Epithelial cell of esophagus (primary cell): ENCODE data around the gene ANKRD33B.
A peak's percentile ranks its signal among the peaks of the same experiment; 100 is the strongest.

ENCODE experiments used
- DNase-seq: peaks from one replicate; pipeline ENCODE4 v3.0.0; 2010; ENCODE audit warnings: low read depth
- H3K4me3 ChIP-seq: 2 replicates; pipeline ENCODE4 v1.5.1; 2011; ENCODE audit warnings: mild to moderate bottlenecking, low read length, control low read depth
- TF ChIP-seq, protein P1 (sequence below): IDR thresholded peaks from 2 replicates; pipeline ENCODE4 v1.5.1; 2011; ENCODE audit warnings: low read depth, mild to moderate bottlenecking, low read length, control low read depth, inconsistent platforms; ENCODE audit not compliant: insufficient read depth; ENCODE audit errors: missing control alignments

The ANKRD33B gene

DNA sequence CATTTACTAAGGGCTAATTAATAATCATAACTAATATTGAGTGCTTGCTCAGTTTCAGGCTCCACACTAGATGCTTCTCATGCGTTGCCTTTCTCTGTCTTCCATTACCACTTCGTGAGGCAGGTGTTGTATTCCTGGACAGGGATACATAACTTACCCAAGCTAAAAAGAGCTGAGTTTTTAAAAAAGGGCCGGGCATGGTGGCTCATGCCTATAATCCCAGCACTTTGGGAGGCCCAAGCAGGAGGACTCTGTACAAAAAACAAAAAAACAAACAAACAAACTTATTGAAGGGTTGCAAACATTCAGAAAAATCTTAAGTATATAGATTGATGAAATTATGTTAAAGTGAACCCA lies 12.1 kb upstream of the ANKRD33B start:
- TF ChIP-seq, protein P1, sequence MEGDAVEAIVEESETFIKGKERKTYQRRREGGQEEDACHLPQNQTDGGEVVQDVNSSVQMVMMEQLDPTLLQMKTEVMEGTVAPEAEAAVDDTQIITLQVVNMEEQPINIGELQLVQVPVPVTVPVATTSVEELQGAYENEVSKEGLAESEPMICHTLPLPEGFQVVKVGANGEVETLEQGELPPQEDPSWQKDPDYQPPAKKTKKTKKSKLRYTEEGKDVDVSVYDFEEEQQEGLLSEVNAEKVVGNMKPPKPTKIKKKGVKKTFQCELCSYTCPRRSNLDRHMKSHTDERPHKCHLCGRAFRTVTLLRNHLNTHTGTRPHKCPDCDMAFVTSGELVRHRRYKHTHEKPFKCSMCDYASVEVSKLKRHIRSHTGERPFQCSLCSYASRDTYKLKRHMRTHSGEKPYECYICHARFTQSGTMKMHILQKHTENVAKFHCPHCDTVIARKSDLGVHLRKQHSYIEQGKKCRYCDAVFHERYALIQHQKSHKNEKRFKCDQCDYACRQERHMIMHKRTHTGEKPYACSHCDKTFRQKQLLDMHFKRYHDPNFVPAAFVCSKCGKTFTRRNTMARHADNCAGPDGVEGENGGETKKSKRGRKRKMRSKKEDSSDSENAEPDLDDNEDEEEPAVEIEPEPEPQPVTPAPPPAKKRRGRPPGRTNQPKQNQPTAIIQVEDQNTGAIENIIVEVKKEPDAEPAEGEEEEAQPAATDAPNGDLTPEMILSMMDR = no peak
- no peak overlapping the region for H3K4me3 ChIP-seq
- DNase-seq = no peak

DNA sequence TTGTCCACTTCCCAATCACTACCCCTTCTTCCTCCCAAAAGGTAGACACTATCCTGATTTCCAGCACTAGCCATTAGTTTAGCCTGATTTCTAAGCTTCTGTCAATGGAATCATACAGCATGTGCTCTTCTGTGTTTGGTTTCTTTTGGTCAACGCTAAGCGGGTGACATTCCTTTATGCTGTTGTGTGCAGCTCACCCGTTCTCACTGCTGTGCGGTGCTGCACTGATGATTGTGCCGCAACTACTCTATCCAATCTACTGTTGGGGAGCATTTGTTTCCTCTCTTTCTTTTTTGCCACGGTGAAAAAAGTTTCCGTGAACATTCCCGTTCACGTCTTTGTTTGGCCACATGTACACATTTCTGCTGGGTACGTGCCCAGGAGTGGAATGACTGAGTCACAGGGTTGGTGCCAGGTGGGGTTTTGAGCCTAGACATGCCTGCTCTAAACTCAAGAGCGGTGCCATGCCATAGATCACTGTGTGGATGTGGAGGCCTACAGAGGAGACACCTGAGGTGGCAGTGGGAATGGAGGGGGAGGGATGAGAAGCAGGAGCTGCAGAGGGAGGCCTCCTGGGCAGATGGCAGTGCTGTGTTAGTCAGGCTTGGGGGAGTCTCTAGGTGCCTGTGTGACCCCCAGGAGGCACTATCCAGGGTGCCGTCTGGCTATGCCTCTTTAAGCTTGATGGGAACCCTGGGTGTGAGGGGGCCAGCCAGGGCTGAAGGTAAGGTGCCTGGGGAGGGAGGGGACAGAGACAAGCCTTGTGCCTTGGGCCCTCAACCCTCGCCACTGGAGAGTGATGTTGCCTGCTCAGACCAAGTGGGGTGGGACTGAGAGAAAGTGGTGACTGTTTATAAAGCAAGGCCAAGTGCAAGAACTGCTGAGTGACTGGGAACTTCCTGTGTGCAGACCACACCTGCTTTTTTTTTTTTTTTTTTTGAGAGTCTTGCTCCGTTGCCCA lies 11.4 kb upstream of the ANKRD33B start:
- H3K4me3 ChIP-seq = no peak overlapping the region
- TF ChIP-seq, protein P1 = no peak
- DNase-seq = peak; percentile 73

DNA sequence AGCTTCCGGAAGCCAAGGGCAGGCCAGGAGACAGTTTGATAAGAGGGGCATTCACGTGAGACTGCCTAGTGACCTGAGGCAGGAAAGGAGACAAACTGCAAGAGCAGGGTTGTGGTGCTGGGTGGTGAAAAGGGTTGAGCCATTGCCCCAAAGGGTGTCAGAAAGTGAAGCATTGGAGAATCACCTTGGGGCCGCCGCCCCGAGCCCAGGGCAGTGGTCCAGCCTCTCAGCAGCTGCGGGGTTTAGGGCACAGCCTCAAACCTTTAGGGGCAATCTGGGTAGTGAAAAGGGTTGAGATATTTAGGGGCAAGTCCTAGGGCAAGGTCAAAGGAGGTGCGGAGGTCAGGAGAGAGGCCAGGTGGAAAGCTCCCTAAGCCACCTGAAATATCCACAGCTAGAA lies 10.4 kb upstream of the ANKRD33B start:
- TF ChIP-seq, protein P1 = no peak

GRCh38 chr5:10555277-10555684 lies 8.6 kb upstream of the ANKRD33B start:
- H3K4me3 ChIP-seq = no peak overlapping the region
- TF ChIP-seq, protein P1 = no peak
- peak; percentile 64 for DNase-seq

More for the DNA sequence above, 10.4 kb upstream of the ANKRD33B start:
- no peak for DNase-seq
- no peak overlapping the region for H3K4me3 ChIP-seq

GRCh38 chr5:10556289-10556807 lies 7.5 kb upstream of the ANKRD33B start:
- TF ChIP-seq, protein P1 = no peak
- DNase-seq = peak; percentile 76
- no peak overlapping the region for H3K4me3 ChIP-seq

- no peak overlapping the region for H3K4me3 ChIP-seq
- no peak for DNase-seq
- TF ChIP-seq, protein P1 = no peak
Measured at GRCh38 chr5:10556893-10557746, 6.8 kb upstream of the ANKRD33B start.
